ENCODE results near the gene ZBTB7C.
"Not testable (repeated sequence)": the region's sequence is repeated elsewhere in the genome, so short reads cannot be mapped to it uniquely, and the experiment has no call there.

Gene ZBTB7C

GRCh38 chr18:48408727-48409590 is at the start of gene ZBTB7C:
Gene ZBTB7C, minus strand, starts transcription at chr18:48409383.
- DNase-seq = no peak

- no peak for DNase-seq
Observed at GRCh38 chr18:48456838-48457237, 47.7 kb upstream of the ZBTB7C start.

DNA sequence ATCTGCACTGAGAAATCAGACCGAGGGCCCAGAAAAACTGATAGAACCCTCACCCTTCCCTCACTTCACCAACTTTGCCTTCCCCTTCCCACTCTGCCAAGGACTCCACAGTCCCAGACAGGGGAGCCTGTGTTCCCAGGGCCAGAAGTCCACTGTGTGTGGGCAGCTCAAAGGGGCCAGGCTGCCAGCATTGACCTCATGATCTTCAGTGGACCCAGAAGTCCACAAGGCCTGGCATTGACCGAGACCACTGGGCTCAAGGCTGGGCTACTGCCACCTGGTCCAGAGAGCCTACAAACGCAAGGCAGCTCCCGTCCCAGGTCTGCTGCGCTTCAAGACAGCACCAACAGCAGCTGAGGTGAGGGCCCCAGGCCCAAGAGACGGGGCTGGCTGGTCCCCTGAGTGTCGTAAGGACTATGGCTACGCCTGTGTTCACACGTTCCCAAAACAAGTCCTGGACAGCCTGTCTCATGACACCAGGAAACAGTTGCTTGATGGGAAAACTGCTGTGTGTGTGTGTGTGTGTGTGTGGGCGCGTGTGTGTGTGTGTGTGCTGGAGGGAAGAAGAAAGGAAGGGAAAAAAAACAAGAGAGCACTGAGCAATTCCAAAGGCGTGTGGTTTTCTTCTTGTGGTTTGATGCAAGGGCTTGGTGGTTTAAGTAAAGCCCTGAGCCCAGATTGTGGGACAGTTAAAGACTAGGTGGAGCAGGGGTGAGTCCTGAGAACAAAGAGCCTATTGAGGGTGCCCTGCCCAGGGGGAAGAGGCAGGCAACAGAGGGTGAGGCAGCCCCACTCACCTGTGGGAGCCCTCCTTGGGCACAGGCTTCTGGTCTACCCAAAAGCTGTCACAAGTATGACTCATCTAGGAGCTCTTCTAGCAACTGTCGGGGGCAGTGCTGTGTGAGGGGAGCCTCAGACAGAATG is 46.6 kb upstream of the ZBTB7C start:
- no peak for DNase-seq

GRCh38 chr18:48454261-48454757 is 45.1 kb upstream of the ZBTB7C start:
- DNase-seq = no peak

- no peak for DNase-seq
Observed at GRCh38 chr18:48453330-48454066, 44.3 kb upstream of the ZBTB7C start.

- no peak for DNase-seq
Observed at GRCh38 chr18:48452861-48453323, 43.7 kb upstream of the ZBTB7C start.

DNA sequence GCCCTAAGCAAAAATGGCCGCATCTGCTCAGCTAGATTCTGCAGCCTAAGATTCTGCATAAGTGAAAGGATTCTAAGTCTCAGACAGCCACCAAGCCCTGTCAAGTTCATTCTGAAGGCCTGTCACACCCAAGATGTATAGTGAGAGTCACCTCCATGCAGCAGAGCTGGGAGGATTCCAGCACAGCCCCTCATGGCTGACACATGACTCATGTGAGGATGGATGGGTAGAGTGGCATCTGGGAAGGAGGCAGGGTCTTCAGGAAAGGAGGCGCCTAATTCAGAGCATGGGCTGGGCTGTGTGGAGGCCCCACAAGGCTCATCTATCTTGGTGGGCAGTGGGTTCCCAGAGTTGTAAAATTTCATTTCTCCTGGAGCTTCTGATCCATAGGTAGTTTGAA is 41.5 kb upstream of the ZBTB7C start:
- no peak for DNase-seq

DNA sequence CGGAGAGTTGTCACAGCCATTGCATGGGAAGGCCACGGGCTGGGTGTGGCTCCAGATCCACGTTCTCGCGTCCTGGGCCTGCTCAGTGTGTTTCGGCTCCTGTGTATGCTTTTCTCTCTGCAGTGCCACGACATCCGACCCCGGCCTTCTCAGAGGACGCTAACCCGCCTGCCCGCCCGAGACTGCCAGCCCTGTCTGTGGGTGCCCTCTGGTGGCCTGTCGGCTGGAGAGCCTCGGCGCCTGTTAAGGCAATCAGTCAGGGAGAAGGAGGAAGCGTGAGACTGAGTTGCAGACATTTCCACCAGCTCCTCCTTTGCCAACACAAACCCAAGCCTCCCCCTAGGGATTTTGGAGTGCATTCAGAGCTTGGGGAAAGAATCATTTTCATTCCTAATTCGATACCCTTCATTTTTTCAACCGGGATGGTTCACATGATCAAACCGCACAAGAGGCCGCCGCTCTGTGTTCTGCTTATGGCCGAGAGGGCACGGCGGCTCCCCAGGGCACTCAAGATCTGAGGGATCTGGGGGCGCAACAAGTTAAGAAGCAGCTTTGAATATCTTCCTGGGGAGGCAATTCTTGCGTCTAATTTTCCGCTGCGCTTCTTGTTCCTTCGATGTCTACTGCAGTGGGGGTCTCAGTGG is 37.5 kb upstream of the ZBTB7C start:
- DNase-seq = peak; percentile 33

DNA sequence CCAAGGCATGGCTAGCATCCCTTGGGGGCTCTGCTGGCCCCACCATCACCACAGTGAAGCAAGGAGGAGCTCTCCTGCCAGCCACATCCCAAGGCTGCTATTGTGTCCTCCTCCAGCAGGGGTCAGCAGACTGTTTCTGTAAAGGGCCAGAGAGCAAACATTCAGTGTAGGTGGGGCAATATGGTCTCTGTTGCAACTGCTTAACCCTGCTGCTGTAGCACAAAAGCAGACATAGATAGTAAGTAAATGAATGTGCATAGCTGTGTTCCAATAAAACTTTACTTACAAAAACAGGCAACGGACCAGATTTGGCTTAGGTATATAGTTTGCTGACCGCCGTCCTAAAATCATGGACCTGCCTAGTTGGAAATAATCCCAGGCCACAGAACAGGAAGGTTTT is 36.4 kb upstream of the ZBTB7C start:
- peak; percentile 39 for DNase-seq

- DNase-seq = no peak
Observed at GRCh38 chr18:48442761-48443160, 33.6 kb upstream of the ZBTB7C start.

DNA sequence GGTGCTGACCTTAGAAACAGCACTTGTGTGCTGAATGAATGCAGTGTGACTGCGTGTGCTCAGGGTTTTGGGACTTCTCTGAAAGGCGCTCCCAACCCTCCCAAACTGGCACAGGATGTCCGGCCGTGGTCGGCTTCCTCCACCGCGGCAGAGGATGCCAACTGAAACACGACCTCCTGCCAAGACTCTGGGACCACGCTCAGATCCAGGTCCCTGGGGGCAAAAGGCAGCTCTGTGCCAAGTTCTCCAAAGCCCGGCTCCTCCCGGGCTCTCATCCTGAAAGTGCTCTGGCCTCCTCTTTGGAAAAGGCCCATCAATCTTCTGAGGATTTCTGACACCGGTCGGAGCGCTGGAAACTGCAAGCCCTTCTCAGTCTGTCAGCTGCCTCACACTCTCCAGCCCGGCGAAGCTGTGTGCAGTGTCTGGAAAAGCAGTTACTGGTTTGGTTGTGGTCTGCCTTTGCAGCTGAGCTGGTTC is 32.3 kb upstream of the ZBTB7C start:
- no peak for DNase-seq

DNA sequence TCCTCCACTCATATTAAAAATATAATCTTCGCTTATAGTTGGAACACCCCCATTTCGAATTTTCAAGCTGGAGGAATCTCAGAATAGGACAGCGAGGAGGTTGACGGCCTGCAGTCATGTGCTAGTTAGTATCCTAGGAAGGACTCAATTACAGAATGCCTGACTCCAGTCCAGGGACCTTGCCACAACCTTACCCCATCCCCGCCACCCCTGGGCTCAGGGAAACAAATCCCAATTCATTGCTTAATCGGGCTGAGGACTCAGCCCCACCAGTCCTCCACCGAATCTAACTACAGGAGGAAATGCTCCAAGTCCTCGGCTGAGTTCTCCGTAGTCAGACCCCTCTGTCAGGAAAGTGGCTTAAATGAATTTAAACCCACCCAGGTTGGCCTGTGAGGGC is 31.7 kb upstream of the ZBTB7C start:
- DNase-seq = no peak

- DNase-seq = no peak
Observed at GRCh38 chr18:48436907-48437306, 27.7 kb upstream of the ZBTB7C start.

DNA sequence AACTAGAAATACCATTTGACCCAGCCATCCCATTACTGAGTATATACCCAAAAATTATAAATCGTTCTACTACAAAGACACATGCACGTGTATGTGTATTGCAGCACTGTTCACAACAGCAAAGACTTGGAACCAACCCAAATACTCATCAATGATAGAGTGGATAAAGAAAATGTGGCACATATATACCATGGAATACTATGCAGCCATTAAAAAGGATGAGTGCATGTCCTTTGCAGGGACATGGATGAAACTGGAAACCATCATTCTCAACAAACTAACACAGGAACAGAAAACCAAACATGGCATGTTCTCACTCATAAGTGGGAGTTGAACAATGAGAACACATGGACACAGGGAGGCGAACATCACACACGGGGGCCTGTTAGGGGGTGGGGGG is 25.2 kb upstream of the ZBTB7C start:
- not testable (repeated sequence) for DNase-seq

- DNase-seq = no peak
Observed at GRCh38 chr18:48433541-48433940, 24.4 kb upstream of the ZBTB7C start.

GRCh38 chr18:48430150-48430549 is 21.0 kb upstream of the ZBTB7C start:
- DNase-seq = no peak

DNA sequence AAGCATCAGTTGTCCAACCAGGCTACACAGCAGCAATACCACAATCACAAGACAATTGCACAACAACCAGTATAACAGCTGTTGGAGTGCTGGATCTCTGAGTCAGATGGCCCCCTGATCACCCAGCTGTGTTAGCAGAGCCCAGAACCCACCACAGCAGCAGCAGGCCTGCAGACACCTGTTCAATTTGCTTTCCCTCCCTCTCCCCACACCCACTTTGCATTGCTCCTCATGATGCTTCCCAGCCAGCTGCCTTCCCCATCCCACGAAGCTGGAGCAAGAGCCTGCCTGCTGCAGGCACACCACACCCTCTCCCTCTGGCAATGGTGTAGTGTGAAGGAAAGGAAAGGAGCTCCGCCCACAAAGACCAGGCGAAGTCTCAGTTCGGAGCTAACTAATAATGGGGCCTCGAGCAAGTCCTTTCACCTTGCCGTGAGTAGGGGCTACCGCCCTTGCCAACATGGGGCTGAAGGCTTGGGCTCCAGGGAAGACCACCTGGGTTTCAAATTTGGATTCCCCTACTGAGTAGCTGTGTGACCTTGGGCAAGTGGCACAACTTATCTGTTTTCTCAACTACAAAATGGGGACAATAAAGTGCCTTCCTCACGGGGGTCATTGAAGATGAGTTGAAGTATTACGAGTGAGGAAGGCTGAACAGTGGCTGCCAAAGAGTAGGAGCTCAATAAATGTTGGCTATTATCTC is 19.4 kb upstream of the ZBTB7C start:
- no peak for DNase-seq

DNA sequence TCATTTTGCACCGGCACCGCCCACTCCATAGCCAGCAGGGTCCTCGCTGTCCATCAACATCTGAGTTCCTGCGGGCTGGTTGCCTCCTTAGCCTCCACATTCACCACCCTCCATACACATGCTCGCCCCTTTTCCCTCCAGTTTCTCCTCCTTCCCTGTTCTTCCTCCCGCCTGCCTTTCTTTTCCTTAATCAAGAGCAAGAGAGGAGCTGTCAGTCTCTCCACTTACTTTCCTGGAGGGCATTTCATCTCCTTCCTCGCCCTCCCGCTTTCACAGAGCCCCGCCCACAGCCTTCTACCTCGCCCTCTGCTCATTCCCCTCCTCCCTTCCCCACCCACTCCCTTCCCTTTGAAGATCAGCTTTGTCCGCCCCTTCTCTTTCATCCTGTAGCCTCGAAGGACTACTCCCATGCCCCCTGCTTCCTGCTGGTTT is 13.8 kb upstream of the ZBTB7C start:
- no peak for DNase-seq

- no peak for DNase-seq
Observed at GRCh38 chr18:48419277-48420022, 10.3 kb upstream of the ZBTB7C start.

GRCh38 chr18:48418539-48419276 is 9.5 kb upstream of the ZBTB7C start:
- DNase-seq = no peak

Measured in NCI-H524 treated with DMSO at 0.1 percent for 48 hours (cell line).